Measurements from ENCODE around the gene TBX21.

TBX21 gene

DNA sequence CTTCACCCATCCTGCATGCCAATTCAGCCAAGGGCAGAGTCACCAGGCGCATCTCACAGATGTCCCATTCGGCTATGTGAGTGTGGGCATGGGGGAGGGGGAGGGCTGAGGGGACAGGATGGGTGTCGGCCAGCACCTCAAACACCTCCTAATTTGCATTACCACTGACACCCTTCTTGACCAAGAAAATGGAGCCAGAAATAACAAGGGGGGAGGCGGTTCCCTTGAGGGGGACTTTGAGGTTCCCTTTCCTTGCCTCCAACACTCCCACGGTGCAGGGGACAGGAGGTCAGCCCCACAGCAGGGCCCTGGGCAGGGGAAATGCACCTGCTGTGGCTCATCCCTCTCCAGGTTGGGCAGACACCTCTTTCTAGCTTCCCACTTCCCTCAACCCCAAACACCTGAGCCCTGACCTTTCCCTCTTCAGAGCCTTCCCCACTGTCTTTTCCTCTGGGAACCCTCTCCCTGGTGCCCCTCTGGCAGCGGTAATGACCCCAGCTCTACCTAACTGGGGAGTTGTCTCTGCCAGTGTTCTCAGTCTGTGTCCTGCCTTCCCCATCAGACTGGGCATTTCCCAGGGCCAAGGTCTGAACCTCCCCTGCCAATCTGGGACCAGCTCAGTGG lies 18.2 kb upstream of the TBX21 start:
- DNase-seq, result no peak

DNA sequence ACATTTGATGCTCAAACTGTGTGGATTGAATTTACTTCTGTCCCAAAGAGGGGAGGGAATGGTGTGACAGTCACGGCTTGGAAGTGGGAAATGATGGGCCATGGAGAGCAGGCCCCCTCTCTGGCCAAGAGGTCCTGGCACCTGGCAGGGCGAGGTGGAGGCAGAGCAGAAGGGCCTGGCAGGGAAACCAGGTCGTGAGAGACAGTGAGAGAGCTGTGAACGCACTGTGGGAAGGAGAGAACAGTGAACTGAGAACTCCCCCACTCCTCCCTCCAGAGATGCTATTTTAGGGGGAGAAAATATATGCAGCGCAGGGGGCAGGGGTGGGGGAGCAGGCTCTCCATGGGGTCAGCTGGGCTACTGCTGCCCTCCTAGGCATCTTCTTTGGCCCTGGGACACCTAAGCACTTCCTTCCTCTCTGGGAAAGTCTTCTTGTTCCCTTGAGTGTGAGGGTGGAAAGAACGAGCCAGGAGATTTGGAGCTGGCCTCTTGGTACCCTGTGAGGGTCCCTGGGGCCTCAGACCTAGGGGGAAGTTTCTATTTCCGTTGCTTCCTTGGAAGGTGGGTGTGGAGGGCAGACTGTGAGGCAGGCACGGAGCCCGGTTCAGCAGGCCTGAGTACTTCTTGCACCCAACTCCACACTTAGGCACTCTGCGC lies 17.2 kb upstream of the TBX21 start:
- no peak for DNase-seq

DNA sequence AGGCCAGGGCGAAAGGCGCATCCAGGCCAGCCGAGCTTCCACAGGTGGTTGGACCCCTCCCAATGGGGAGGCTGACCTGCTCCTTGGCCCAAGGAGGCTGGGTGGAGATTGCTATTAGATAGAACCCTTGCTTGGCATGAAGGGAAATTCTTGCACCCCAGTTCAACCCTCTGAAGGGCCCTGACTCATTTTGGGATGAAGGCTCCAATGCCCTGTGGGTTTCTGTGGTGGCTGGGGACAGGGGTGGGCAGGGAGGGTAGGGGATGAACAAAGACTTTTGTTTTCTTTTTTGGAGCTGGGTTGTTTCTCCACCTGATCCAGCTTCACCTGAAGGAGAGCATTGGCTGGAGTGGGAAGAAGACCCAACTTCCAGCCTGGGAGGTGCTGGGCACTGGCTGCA lies 16.7 kb upstream of the TBX21 start:
- no peak for DNase-seq

DNA sequence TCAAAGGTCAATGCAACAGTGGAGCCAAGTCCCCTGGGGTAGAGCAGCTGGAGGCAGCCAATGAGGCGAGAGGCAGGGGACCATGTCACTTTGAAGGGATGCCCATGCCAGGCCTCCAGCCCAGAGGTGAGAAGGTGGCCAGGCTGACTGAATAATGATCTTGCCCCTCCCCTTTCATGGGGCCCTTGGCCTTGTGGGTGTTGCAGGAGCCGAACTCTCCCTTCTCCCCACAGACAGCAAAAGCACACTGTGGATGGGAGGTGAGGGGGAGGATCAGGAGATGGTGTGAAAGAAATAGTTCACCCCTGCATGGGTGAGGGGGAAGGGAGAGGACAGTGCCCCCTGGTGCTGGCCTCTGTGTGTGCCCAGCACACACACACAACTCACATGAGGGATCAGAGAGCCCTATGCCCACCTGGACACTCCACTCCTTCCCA lies 15.8 kb upstream of the TBX21 start:
- DNase-seq, result peak in 1 of 3 donors; percentile 57

DNA sequence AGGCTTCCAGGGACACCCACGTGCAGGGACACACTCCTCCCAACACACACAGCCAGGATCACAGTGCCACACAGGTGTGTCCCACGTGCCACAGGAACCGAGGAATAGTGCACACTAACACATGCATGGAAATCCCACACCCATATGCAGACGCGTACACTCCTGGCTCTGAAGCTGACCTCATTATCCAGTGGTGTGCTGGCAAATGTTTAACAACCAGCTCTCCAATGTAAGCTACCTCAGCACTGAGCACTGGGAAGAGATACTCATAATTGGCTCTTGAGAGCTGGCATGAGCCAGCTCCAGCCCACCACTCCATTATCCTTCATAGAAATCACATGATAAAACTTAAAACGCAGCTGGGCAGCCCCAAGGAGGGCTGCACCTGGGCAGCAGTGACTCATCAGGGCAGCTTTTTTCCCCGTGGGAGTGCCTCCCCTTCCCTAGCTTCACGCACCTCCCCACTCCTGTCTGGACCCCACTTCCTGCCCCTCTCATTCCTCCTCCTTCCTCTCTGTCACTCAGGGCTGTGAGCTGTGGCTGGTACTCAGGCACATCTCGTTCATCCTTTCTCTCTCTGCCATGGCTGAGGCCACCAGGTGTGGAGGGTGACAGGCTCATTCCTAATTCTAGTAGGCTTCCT lies 14.9 kb upstream of the TBX21 start:
- peak in 1 of 3 donors; percentile 28 for DNase-seq

DNA sequence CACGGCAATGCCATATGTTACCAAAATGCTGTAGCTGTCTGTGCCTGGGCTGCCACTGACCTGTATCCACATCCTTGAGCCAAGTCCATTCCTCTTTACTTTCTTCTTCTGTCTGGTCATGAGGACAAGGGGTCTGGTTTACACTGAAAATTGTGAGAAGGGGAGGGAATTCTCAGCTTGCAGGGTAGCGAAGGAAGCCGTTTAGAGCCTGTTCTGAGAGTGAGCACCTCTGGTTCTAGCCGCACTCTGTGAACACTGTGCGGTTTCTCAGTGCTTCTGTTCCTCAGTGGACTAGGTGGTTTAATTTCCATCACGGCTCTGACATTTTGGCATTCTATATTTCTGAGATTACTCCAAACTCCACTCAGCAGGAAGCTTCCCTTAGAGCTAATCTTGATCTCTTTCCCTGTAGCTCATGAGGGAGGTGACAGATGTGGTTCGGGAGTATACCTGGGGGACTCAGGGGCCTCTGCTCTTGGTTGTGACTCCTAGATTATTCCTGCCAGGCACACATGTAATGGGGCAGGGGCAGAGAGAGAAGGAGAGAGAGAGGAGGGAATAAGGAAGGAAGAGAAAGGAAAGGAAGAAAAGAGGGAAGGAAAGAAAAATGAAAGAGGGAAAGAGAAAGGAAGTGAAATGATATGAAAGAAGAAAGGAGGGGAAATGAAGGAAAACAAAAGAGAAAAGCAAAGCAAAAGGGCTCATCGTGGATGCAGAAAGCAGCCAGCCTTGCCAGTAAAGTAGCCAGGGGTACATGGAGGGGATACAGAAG lies 14.2 kb upstream of the TBX21 start:
- DNase-seq, result no peak

DNA sequence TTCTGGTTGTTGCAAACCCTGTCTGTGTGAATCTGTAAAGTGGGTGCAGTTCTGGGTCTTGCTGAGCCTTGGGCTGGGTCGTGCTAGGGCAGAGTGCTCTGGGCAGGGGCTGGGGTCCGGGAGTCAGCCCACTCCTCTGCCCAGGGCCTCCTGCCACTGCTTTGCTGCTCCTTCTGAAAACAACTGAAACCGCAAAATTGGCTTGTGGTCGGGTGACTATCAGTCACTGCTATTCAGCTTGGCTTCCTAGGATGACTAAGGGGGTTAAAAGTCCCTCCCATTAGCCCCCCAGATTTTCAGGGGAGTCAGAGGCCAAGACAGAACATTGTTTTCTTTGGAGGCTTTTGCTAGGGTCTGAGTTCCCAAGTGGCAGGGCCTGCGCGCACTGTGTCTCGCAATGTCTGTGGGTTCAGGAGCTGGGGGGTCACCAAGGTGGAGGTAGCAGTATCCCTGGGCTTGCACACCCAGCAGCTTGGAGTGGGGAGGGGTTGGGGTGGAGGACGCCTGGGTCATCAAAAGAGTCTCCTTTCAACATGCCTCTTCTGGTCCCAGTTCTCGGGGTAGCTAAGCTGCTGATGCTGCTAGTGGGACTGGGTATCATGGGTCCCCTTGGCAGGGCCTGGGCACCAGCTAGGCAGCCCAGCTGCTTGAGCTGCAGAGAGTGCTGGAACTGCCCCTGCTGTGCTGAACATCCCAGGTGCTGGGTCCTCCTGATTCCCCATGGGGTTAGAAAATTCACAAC lies 13.5 kb upstream of the TBX21 start:
- DNase-seq, result peak; percentile 72 to 83 (median 76)

DNA sequence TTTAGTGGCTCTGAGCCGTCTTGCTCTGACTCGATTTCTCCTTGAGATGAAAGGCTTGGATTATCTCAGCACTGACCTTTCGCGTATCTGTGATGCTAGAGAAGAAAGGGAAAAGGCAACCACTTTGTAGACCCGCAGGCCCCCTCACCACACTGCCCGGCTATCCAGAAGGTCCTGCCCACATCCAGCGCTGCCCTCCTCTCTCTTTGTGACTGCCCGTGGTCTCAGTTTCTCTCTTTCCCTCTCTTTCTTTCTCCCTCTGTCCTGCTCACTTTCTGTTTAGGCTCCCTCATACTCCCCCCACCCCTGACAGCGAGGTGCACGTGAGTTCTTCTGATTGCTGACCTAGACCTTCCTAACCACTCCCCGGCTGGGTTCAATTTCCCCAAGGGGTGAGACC lies 12.8 kb upstream of the TBX21 start:
- no peak for DNase-seq

DNA sequence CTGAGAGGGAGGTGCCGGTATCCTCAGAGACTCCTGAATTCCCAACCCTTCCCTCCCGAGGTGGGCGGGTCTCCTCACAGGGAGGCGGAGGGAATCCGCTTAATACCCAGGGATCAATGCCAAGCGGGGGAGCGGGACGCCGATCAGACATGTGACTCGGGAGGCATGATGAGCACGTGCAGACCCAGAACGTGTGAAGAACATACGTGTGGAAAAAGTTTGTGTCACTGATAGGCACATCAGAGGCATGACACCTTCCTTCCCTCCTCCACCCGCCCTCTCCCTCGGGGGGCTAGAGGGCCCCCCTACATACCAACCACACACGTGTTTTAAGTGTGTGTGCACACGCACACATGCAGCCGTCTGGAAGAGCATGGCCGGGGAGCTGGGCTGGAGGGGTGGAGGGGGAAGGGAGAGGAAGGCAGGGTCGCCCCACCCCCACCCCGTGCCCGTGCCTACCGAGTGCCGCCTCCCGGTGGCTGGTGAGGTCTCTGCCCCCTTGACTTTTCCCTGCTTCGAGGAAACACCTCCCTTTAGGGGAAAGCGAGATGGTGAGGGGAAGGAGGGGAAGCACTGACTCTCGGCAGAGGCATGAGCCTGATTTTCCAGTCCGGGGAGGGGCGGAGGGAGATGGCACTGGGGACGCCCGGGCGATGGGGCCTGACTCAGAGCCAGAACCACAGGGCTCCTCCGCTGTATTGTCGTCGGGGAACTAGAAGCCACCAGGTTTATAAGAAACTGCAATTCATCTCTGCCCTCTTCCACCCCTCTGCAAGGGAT lies 12.1 kb upstream of the TBX21 start:
- DNase-seq, result peak; percentile 90 to 96 (median 95)

DNA sequence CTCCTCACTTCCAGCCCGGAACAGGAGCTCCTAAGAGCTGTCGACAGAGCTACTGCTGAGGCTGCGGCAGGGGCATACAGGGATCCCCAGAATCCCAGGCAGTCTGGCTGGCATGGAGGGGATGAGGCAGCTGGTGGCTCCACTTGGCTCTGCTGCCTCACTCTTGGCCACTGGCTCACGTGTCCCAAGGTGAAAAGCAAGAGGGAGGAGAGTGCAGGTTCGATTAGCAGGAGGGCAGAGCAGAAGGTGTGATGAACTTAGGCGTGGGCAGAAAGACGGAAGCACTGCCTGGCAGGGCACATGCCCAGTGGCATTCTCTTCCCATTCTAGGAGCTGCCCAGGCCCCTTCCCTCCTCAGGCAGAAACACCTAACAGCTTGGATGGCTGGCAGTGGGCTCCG lies 11.3 kb upstream of the TBX21 start:
- no peak for DNase-seq

DNA sequence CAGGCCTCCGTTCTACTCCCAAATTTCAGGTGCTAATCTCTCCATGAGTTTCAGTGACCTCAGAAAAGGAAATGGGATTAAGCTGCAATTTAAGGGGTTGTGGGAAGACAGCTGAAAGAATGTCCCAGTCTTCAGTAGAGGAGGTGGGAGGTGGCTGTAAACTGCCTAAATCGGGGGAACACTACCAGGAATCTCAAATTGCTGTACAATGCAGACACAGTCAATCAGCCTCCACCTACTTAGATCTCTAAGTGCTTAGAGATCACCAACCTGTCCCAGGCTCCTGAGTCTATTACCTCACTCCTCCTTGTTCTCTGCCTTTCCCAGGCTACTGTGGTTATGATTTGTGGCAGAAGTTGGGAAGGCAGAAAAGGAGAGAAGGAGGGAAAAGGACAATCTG lies 8.3 kb upstream of the TBX21 start:
- DNase-seq, result no peak

DNA sequence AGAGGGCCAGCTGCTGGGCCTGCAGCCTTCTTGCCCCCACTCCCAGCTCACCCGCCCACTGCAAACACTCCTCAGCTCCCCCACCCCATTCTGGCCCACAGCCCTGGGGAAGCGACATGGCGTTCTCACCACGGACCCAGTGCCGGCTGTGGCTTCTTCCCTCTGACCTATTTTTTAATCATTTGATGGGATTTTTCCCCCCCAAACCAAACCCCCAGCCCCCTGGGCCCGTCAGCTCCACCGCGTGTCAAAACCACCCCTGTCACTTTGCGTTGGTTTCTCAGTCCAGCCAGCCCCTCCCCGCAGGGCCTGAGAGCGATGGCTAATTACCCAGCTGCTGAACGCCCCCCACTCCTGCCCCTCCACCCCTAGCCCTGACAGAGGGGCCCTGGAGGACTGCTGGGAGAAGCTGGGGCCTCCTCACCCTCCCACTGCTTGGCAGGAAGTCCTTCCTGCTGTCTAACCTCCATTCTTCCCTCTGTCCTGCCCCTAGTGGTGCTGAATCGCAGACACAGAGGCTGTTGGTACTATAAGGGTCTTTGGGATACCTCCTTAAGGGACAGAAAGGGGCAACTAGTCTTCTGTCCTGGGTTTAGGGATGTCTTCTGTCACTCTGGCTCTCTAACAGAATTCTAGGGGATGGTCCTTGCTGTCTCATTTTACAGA lies 7.5 kb upstream of the TBX21 start:
- no peak for DNase-seq

DNA sequence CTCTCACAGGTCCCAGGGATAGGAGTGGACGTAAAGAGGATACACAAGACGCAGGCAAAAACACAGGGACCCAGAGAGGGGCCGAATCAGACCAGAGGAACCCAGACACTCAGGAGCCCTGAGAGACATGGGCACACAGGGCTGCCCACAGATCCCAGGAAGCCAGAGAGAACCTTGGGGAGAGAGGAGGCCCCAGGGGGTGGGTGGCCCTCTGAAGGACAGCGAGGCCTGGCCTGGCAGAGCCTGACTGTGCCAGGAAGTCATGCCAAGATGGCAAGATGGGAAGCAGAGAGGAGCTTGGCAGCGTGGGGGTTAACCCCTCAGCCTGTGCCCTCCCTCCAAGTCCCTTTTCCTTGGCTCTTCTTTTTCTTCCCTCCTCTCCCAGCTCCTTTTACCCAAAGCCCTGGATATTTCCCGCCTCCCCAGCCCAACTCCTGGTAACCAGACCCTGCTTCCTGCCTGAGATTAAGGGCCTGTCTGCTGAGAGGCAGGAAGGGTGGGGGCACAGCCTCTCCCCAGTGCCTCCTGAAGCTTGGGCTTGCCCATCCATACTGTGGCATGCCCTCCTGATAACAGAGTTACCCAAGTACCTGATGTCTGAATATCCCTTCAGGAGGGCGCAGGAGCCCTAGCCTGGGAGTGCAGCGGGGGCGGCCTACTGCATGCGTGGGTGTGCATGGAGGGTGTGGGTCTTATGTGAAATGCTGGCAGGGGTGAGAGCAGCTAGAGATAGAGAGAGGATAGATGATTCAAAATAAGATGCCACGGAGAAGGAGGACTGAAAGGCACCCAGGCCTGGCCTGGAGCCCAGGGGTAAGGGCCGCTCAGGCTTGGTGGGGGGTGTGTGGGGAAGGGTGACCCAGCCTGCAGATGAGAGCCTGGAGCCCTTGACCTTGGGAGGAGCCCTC lies 6.0 kb upstream of the TBX21 start:
- no peak for DNase-seq

DNA sequence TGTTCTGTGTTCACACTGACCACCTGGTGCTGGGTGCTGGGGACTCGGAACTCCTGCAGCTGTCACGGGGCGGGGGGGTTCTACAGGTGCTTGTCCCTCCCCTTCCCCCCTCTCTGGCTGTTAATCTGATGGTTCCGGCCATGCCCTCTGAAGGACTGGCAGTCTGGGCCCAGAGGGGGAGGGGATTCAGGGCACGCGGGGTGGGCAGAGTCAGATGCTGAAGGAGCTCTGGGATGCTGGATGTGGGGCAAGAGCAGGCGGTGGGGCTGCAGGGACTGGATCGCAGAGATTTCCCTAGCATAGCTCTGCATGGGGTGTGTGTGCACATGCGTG lies 5.4 kb upstream of the TBX21 start:
- DNase-seq, result no peak

DNA sequence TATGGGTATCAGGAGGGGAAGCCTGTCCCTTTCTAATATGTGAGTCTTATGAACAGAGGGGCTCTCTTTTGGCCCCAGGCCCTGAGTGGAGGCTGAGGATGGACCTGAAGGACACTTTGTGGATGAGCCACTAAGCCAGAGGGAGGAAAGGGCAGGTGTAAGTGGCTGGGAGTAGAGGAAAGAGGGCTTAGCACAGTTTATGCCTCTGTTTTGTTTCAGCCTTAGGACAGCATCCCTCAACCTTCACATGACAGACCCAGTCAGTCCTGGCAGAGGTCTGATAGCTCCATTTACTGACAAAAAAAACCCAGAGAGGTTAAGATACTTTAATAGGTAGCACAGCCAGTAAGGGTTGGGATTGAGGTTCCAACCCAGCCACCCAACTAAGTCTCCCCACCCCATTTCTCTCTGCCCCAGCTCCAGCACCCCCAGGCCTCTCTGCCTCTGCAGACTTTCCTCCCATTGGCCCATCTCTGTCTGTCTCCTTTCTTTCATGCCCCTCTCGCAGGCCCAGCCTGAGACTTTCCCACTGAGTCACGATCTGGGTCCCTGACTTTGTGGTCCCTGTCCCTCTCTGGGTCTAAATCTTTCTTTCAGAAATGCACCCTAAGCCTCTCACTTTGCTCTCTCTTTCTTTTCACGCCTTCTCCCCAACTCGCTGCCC lies 4.7 kb upstream of the TBX21 start:
- no peak for DNase-seq

DNA sequence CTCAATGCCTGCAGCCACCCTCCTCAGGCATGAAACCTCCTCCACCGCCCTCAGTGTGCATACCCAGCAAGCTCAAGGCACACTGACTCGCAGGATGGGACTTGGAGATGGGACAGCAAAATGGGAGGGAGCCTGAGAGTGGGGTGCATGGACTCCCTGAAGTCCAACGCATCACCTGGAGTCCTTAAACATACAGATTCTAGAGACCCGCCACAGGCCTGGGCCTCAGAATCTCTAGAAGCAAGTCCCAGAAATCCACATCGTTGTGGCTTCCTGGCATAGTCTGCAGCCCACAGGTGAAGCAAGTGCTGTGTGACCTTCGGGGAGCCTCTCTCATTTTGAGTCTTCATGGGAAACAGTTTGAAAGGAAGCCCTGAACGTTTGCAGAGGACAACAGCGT lies 3.6 kb upstream of the TBX21 start:
- no peak for DNase-seq

DNA sequence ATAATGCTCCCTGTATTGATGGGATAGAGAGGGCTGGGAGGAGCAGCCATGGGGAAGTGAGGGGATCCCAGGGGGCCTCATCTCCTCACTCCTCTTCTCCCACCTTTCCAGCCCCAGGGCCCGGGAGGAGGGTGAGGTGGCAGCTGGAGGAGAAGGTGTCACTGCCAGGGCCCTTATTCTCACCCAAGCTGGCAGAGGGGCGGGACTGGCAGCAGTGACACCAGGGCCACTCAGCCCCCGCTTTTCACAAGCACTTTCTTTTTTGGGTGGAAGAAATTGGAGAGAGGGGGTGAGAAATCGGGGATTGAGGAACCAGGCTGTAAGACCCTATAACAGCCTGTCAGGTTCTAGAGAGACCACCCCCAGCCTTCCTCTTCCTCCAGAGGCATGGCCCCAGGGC lies 2.4 kb upstream of the TBX21 start:
- no peak for DNase-seq

DNA sequence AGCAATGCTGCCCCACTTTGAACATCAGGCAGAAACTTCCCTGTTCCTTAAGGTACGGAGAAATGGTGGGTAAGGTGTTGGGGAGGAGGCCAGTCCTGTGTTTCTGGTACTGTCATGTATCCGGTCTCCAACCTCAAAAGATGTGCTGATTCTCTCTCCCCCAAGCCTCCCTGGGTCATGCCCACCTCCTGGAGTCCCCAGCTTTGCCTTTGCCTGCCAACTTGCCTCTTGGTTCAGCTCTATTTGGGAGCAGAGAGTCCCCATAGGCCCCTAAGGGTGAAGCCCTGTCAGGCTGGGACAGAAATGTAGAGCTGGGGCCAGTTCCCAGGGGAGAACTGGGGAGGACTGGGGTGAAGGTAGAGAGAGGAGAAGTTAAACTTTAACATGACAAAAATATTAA lies 1.6 kb upstream of the TBX21 start:
- no peak for DNase-seq

DNA sequence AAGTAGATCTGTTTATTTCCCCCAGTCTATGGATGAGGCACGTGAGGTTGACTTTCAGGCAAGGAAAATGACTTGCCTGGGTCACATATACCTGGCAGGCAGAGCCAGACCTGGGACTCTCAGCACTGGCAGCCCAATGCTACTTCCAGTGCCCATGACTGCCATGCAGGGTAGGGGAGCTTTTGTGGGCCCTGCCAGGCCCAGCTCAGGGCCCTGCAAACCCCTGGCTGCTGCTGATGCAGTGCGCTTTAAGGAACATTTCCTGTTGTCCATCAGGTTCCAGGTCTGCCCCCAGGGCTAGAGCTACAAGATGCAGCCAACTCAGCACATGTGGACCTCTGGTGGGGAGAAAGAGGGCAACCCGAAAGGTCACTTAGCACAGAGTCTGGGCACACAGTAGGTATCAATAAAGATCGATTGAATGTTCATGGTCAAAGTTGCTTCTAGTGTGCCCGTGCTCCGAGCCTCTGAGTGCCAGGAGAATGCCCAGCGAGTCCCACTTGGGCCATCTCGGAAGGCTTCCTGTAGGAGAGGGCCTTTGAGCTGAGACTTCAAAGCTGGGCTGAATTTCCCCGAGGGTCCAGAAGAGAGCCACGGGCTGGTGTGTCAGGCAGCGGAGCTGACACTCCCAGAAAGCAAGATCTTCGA lies 513 bp upstream of the TBX21 start:
- no peak for DNase-seq

Measured in suppressor macrophage treated with lipopolysaccharide for 1 hour (primary cell).